Measurements from ENCODE around the gene SVIP.

Gene SVIP, protein sequence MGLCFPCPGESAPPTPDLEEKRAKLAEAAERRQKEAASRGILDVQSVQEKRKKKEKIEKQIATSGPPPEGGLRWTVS

GRCh38 chr11:22829231-22830081, at the start of gene SVIP:
Gene SVIP (minus strand): TSS chr11:22829801. CDS start chr11:22829748, 53 bp downstream.
- H3K4me3 ChIP-seq (ENCODE audit: low read depth, low read length): peak within 1 kb of the TSS; percentile 97
- peak; percentile 67 for TF ChIP-seq CTCF (IDR thresholded peaks at IDR 0.05; ENCODE audit: low read depth, low read length)

DNA sequence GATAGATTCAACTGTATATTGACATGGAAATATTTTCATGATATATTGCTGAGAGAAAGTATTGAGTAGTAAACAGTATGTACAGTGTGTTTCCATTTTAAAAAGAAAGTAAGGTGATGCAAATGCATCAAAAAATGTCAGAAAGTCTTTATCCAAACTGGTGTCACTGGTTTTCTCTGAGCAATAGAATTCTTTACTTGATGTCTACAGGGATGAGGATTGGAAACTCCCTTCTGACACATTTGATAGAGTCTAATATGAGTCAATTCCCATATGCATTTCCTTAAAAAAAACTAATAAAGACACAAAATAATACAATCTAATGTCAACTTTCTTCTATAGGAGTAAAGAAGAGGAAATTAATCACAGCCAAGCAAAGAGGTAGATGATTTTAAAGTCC, 49.0 kb upstream of the SVIP start:
- H3K4me3 ChIP-seq (ENCODE audit: low read depth, low read length): no peak overlapping the region
- no peak for TF ChIP-seq CTCF (IDR thresholded peaks at IDR 0.05; ENCODE audit: low read depth, low read length)

- no peak for TF ChIP-seq CTCF (IDR thresholded peaks at IDR 0.05; ENCODE audit: low read depth, low read length)
- H3K4me3 ChIP-seq (ENCODE audit: low read depth, low read length): no peak overlapping the region
Measured at GRCh38 chr11:22878039-22878438, 48.4 kb upstream of the SVIP start.

GRCh38 chr11:22875869-22876473, 46.4 kb upstream of the SVIP start:
- H3K4me3 ChIP-seq (ENCODE audit: low read depth, low read length): no peak overlapping the region
- peak; percentile 35; the same call in 1 of the 2 replicates for TF ChIP-seq CTCF (IDR thresholded peaks at IDR 0.05; ENCODE audit: low read depth, low read length)

GRCh38 chr11:22869325-22869724, 39.7 kb upstream of the SVIP start:
- TF ChIP-seq CTCF (IDR thresholded peaks at IDR 0.05; ENCODE audit: low read depth, low read length): no peak
- no peak overlapping the region for H3K4me3 ChIP-seq (ENCODE audit: low read depth, low read length)

- H3K4me3 ChIP-seq (ENCODE audit: low read depth, low read length): no peak within 1 kb of the TSS
- TF ChIP-seq CTCF (IDR thresholded peaks at IDR 0.05; ENCODE audit: low read depth, low read length): no peak
Measured at GRCh38 chr11:22860241-22860640, 30.6 kb upstream of the SVIP start, which contains the start of gene CCDC179. Gene CCDC179 (minus strand): TSS chr11:22860474. CDS start chr11:22860421, 53 bp downstream.

GRCh38 chr11:22859756-22860155, 30.2 kb upstream of the SVIP start:
- no peak for TF ChIP-seq CTCF (IDR thresholded peaks at IDR 0.05; ENCODE audit: low read depth, low read length)

More at GRCh38 chr11:22859756-22860155, 30.2 kb upstream of the SVIP start:
- no peak overlapping the region for H3K4me3 ChIP-seq (ENCODE audit: low read depth, low read length)
